IPS DF 6.9 (cell line): Measurements from ENCODE around the gene TUBB1.
"Not testable (repeated sequence)": the region's sequence is repeated elsewhere in the genome, so short reads cannot be mapped to it uniquely, and the experiment has no call there.

Experiments used
- DNase-seq: peaks from one replicate; pipeline ENCODE4 v3.0.0-alpha.2; 2013; ENCODE audit warnings: low read depth, low spot score
- H3K27ac ChIP-seq: one replicate; pipeline ENCODE4 v1.5.1; 2013; ENCODE audit warnings: low read length, control low read depth
- H3K27me3 ChIP-seq: 2 replicates; pipeline ENCODE4 v1.6.1; 2013; ENCODE audit warnings: mild to moderate bottlenecking, low read length; ENCODE audit not compliant: control insufficient read depth, insufficient read depth
- H3K36me3 ChIP-seq: 2 replicates; pipeline ENCODE4 v1.6.1; 2013; ENCODE audit warnings: low read length; ENCODE audit not compliant: control insufficient read depth, insufficient read depth
- H3K4me1 ChIP-seq: 2 replicates; pipeline ENCODE4 v1.6.1; 2013; ENCODE audit warnings: low read length; ENCODE audit not compliant: control insufficient read depth, insufficient read depth
- H3K4me3 ChIP-seq: 2 replicates; pipeline ENCODE4 v1.5.1; 2013; ENCODE audit warnings: mild to moderate bottlenecking, low read length
- H3K9me3 ChIP-seq: 2 replicates; pipeline ENCODE4 v1.6.1; 2013; ENCODE audit warnings: low read length, inconsistent platforms; ENCODE audit not compliant: control insufficient read depth, insufficient read depth
- WGBS: extraction: QIAGEN DNeasy Blood & Tissue Kit; methylation state at CpG from one replicate; pipeline ENCODE4 v1.1.7; 2013; ENCODE audit warnings: mixed read lengths, missing lambda C conversion rate; ENCODE audit not compliant: insufficient read length, insufficient coverage; 5-methylcytosine and 5-hydroxymethylcytosine counted together

The TUBB1 gene

GRCh38 chr20:59006167-59006863 lies 12.9 kb upstream of the TUBB1 start:
- no CpG with 5 or more reads among the region's 29 CpGs for WGBS
- no peak for DNase-seq
- Histone ChIP-seq H3K9me3 (no peaks in the 10 kb centered on the region), H3K27ac (no peak overlapping the region), H3K36me3 (no peaks in the 10 kb centered on the region), H3K4me1 (peaks cover 4% of the 10 kb centered on the region; the same call in 1 of the 2 replicates), H3K4me3 (peak overlapping the region; percentile 36; the same call in 1 of the 2 replicates), H3K27me3 (no peaks in the 10 kb centered on the region)

GRCh38 chr20:59006864-59007664 lies 12.2 kb upstream of the TUBB1 start, which contains the start of gene CTSZ:
Gene CTSZ (minus strand): TSS chr20:59007254. CDS start chr20:59007128, 126 bp downstream.
- Histone ChIP-seq H3K4me1 (peaks cover 4% of the 10 kb centered on the region; the same call in 1 of the 2 replicates), H3K4me3 (peak within 1 kb of the TSS; percentile 36; the same call in 1 of the 2 replicates), H3K36me3 (no peaks in the 10 kb centered on the region), H3K27ac (no peak within 1 kb of the TSS), H3K27me3 (no peaks in the 10 kb centered on the region), H3K9me3 (no peaks in the 10 kb centered on the region)
- no peak for DNase-seq
- whole genome bisulfite sequencing = no CpG with 5 or more reads among the region's 82 CpGs

GRCh38 chr20:59007665-59008511 lies 11.3 kb upstream of the TUBB1 start:
- no CpG with 5 or more reads among the region's 24 CpGs for WGBS
- no peak overlapping the region; the same call in 1 of the 2 replicates for H3K4me3 ChIP-seq
- peaks cover 4% of the 10 kb centered on the region; the same call in 1 of the 2 replicates for H3K4me1 ChIP-seq
- H3K9me3 ChIP-seq = no peaks in the 10 kb centered on the region
- no peaks in the 10 kb centered on the region for H3K27me3 ChIP-seq
- H3K27ac ChIP-seq = no peak overlapping the region
- H3K36me3 ChIP-seq = no peaks in the 10 kb centered on the region
- no peak for DNase-seq

GRCh38 chr20:59008715-59009336 lies 10.4 kb upstream of the TUBB1 start:
- no peak overlapping the region for H3K4me3 ChIP-seq
- DNase-seq = no peak
- WGBS = no CpG with 5 or more reads among the region's 8 CpGs
- no peaks in the 10 kb centered on the region for H3K9me3 ChIP-seq
- no peaks in the 10 kb centered on the region for H3K36me3 ChIP-seq
- peaks cover 4% of the 10 kb centered on the region; the same call in 1 of the 2 replicates for H3K4me1 ChIP-seq
- no peaks in the 10 kb centered on the region for H3K27me3 ChIP-seq
- H3K27ac ChIP-seq = no peak overlapping the region

GRCh38 chr20:59010321-59010994 lies 8.8 kb upstream of the TUBB1 start:
- no peaks in the 10 kb centered on the region for H3K36me3 ChIP-seq
- H3K9me3 ChIP-seq = no peaks in the 10 kb centered on the region
- no peak overlapping the region for H3K4me3 ChIP-seq
- H3K4me1 ChIP-seq = peaks cover 4% of the 10 kb centered on the region; the same call in 1 of the 2 replicates
- WGBS = no CpG with 5 or more reads among the region's 8 CpGs
- DNase-seq = no peak
- no peak overlapping the region for H3K27ac ChIP-seq
- no peaks in the 10 kb centered on the region for H3K27me3 ChIP-seq

- H3K27me3 ChIP-seq = no peaks in the 10 kb centered on the region
- no peak for DNase-seq
- H3K36me3 ChIP-seq = no peaks in the 10 kb centered on the region
- H3K4me1 ChIP-seq = 0 out of 2 replicates have a peak, but pooled peaks cover under 1% of the 10 kb centered on the region
- no peak overlapping the region for H3K27ac ChIP-seq
- no CpG with 5 or more reads among the region's 17 CpGs for WGBS
- H3K4me3 ChIP-seq = no peak overlapping the region
- H3K9me3 ChIP-seq = no peaks in the 10 kb centered on the region
These were observed 8.0 kb upstream of the TUBB1 start for GRCh38 chr20:59010995-59011873.

GRCh38 chr20:59011874-59012157 lies 7.4 kb upstream of the TUBB1 start:
- not testable (repeated sequence) for DNase-seq, H3K27ac ChIP-seq, H3K4me3 ChIP-seq, H3K36me3 ChIP-seq, H3K9me3 ChIP-seq, H3K27me3 ChIP-seq, H3K4me1 ChIP-seq
- WGBS = no CpG with 5 or more reads among the region's 3 CpGs

GRCh38 chr20:59013031-59013951 lies 5.9 kb upstream of the TUBB1 start:
- no peaks in the 10 kb centered on the region for H3K36me3 ChIP-seq
- no CpG with 5 or more reads among the region's 17 CpGs for WGBS
- no peaks in the 10 kb centered on the region for H3K4me1 ChIP-seq
- H3K4me3 ChIP-seq = no peak overlapping the region
- H3K27me3 ChIP-seq = no peaks in the 10 kb centered on the region
- no peak overlapping the region for H3K27ac ChIP-seq
- no peaks in the 10 kb centered on the region for H3K9me3 ChIP-seq
- DNase-seq = no peak
